Measurements from ENCODE around the gene COP1.

- TF ChIP-seq, protein P1, sequence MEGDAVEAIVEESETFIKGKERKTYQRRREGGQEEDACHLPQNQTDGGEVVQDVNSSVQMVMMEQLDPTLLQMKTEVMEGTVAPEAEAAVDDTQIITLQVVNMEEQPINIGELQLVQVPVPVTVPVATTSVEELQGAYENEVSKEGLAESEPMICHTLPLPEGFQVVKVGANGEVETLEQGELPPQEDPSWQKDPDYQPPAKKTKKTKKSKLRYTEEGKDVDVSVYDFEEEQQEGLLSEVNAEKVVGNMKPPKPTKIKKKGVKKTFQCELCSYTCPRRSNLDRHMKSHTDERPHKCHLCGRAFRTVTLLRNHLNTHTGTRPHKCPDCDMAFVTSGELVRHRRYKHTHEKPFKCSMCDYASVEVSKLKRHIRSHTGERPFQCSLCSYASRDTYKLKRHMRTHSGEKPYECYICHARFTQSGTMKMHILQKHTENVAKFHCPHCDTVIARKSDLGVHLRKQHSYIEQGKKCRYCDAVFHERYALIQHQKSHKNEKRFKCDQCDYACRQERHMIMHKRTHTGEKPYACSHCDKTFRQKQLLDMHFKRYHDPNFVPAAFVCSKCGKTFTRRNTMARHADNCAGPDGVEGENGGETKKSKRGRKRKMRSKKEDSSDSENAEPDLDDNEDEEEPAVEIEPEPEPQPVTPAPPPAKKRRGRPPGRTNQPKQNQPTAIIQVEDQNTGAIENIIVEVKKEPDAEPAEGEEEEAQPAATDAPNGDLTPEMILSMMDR (IDR thresholded peaks at IDR 0.05): no peak
- TF ChIP-seq POLR2A (IDR thresholded peaks at IDR 0.05): no peak
- TF ChIP-seq POLR2AphosphoS5 (IDR thresholded peaks at IDR 0.05): no peak
Observed at GRCh38 chr1:176046926-176047325, 160.2 kb downstream of the COP1 start.

All from breast epithelium (tissue), 3 donors.